NCI-H2196 treated with DMSO at 0.1 percent for 48 hours (cell line): ENCODE measurements around the gene NINL.
"Not testable (repeated sequence)": the region's sequence is repeated elsewhere in the genome, so short reads cannot be mapped to it uniquely, and the experiment has no call there.

Experiments used
- DNase-seq: peaks from one replicate; lab custom pipeline; 2025; ENCODE audit not compliant: unreplicated experiment; lab: John Stamatoyannopoulos, UW

The NINL gene

GRCh38 chr20:25600632-25601031 is 15.3 kb upstream of the NINL start:
- no peak for DNase-seq

- DNase-seq: no peak
Measured at GRCh38 chr20:25592135-25592852, 7.0 kb upstream of the NINL start.

- not testable (repeated sequence) for DNase-seq
Measured at GRCh38 chr20:25590778-25591177, 5.4 kb upstream of the NINL start.

GRCh38 chr20:25588491-25588890 is 3.2 kb upstream of the NINL start:
- no peak for DNase-seq

- no peak for DNase-seq
Measured at GRCh38 chr20:25587536-25587935, 2.2 kb upstream of the NINL start.

GRCh38 chr20:25586877-25587276 is 1.5 kb upstream of the NINL start:
- no peak for DNase-seq

DNA sequence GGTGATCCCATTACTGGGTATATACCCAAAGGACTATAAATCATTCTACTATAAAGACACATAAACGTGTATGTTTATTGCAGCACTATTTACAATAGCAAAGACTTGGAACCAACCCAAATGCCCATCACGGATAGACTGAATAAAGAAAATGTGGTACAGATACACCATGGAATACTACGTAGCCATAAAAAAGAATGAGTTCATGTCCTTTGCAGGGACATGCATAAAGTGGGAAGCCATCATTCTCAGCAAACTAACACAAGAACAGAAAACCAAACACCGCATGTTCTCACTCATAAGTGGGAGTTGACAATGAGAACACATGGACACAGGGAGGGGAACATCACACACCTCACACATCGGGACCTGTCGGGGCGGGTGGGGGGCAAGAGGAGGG is 1.7 kb downstream of the NINL start:
- DNase-seq: not testable (repeated sequence)

- no peak for DNase-seq
Measured at GRCh38 chr20:25580711-25581110, 4.6 kb downstream of the NINL start.

- no peak for DNase-seq
Measured at GRCh38 chr20:25579081-25579770, 6.1 kb downstream of the NINL start.

GRCh38 chr20:25576783-25577530 is 8.4 kb downstream of the NINL start:
- DNase-seq: no peak

- no peak for DNase-seq
Measured at GRCh38 chr20:25574411-25574810, 10.9 kb downstream of the NINL start.

GRCh38 chr20:25573288-25574251 is 11.8 kb downstream of the NINL start:
- DNase-seq: no peak

- no peak for DNase-seq
Measured at GRCh38 chr20:25571817-25572216, 13.5 kb downstream of the NINL start.

DNA sequence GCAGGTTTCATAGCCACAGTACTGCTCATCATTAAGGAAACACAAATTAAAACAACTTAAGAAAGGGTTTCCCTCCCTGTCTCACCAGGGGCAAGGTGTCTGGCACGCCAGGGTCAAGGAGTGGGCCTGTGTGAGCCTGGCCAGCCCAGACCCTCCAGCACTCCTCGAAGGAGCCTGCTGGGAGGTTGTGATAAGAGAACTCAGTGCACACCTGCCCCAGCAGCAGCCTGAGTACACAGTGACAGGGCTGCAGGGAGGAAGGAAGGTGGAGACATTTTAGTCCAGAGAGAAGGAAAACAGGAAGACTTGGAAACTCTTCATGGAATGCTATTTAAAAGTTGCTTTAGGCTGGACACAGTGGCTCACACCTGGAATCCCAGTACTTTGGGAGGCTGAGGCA is 14.1 kb downstream of the NINL start:
- no peak for DNase-seq

GRCh38 chr20:25570148-25570530 is 15.2 kb downstream of the NINL start:
- DNase-seq: no peak

GRCh38 chr20:25567286-25567685 is 18.0 kb downstream of the NINL start:
- DNase-seq: no peak

DNA sequence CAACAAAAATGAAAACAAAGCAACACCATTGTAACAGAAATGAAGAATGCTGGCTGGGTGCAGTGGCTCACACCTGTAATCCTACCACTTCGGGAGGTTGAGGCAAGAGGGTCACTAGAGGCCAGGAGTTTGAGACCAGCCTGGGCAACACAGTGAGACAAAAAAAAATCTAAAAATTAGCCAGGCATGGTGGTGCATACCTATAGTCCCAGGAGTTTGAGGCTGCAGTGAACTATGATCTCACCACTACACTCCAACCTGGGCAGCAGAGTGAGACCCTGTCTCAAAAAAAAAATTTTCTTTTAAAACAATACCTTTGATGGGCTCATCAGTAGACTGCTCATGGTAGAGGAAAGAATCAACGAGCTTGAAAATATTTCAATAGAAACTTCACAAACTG is 18.5 kb downstream of the NINL start:
- no peak for DNase-seq

DNA sequence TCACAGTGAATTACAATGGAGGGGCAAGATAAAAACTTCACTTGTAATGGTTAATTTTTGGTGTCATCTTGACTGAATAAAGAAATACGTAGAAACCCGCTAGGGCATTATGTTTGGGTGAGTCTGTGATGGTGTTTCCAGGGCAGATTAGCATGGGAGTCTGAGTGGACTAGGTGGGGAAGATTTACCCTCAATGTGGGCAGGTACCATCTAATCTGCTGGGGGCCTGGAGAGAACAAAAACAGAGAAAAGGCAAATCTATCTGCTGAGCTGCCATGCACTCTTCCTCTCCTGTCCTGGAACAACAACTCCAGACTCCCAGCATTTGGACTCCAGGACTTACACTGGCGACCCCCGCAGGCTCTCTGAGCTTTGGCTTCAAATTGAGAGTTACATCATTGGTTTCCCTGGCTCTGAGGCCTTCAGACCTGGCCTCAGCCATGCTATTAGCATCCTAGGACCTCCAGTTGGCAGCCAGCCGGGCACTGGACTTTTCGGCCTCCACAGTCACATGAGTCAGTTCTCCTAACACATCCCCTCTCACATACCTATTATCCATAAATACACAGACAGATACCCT is 19.7 kb downstream of the NINL start:
- no peak for DNase-seq

GRCh38 chr20:25563876-25564275 is 21.5 kb downstream of the NINL start:
- DNase-seq: no peak

GRCh38 chr20:25563362-25563761 is 22.0 kb downstream of the NINL start:
- no peak for DNase-seq

GRCh38 chr20:25561771-25562170 is 23.6 kb downstream of the NINL start:
- DNase-seq: not testable (repeated sequence)
